ENCODE results near the gene LRPAP1.

LRPAP1 gene

DNA sequence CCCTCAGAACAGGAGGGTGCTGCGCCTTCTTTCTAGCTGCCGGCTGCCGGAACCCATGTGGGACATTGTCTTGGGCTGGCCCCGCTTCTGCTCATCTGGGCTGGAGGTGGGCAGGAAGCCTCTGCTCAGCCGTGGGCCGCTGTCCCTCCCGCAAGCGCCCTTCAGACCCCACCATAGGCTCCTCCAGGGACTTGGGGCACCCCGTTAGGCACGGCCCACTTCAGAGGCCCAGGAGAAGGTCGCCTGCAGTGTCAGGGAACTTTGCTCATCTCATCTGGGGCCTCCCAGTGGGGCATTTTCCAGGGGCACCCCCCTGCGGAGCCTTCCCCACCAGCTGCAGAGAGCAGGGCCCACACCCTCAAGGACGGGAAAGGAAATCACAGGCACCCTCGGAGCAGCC lies 36.2 kb downstream of the LRPAP1 start:
- TF ChIP-seq GATA3 (IDR thresholded peaks at IDR 0.05; ENCODE audit: low read depth, low read length) = no peak
- no peak for TF ChIP-seq GATA2 (IDR thresholded peaks at IDR 0.05; ENCODE audit: low read depth, low read length)

DNA sequence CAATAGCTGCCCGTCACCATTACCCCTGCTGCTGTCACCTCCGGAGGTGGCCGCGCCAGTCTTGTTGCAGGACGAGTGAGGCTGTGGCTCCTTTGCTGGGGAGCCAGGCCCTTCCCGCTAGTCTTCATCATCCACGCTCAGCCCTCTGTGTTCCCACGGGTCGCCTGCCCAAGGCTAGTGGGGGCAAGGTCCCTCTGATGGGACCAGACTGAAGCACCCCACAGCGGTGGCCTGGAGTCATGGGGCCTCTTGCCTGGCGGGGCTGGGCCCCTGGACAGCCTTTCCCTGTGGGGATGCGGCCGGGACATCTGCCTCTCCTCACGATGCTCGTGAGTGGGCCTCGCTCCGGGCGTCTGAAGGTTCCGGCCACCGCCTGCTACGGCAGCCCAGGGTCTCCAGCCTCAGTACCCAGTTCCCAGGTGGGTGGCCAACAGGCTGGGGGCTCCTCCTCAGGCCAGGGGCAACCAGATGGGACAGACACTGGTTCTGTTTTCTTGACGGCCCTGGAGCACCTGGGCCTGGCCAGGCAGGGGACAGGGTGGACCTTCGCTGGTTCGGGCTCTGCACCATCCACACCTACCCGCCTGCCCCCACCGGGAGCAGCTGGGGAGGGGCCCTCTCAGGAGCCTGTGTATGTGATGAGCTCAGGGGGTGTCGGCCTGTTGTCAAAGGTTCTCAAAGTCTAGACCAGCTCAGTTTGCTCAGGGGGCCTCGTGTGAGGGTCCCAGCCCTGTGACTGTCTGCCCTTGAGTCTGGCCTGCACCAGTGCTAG lies 36.8 kb downstream of the LRPAP1 start:
- TF ChIP-seq GATA2 (IDR thresholded peaks at IDR 0.05; ENCODE audit: low read depth, low read length) (no peak), GATA3 (IDR thresholded peaks at IDR 0.05; ENCODE audit: low read depth, low read length) (no peak)

DNA sequence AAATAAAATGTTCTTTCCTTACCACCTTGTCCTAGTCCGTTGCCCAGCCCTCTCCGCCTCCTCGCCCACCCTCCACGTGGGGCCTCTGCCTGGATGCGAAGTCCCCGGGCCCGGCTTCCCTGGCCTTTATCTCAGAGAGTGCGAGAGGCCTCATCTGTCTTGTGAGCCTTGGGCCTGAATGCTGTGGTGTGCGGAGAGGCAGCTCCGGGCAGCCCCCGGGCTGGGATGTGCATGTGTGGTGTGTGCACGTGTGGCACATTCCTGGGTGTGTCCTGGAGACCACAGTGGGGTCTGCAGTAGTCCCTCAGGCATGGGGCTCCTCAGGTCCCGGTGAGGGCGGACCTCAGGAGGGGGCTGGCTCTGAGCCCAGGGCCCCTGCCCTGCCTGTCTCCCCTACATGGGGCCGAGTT lies 37.8 kb downstream of the LRPAP1 start:
- no peak for TF ChIP-seq GATA2 (IDR thresholded peaks at IDR 0.05; ENCODE audit: low read depth, low read length)
- no peak for TF ChIP-seq GATA3 (IDR thresholded peaks at IDR 0.05; ENCODE audit: low read depth, low read length)

DNA sequence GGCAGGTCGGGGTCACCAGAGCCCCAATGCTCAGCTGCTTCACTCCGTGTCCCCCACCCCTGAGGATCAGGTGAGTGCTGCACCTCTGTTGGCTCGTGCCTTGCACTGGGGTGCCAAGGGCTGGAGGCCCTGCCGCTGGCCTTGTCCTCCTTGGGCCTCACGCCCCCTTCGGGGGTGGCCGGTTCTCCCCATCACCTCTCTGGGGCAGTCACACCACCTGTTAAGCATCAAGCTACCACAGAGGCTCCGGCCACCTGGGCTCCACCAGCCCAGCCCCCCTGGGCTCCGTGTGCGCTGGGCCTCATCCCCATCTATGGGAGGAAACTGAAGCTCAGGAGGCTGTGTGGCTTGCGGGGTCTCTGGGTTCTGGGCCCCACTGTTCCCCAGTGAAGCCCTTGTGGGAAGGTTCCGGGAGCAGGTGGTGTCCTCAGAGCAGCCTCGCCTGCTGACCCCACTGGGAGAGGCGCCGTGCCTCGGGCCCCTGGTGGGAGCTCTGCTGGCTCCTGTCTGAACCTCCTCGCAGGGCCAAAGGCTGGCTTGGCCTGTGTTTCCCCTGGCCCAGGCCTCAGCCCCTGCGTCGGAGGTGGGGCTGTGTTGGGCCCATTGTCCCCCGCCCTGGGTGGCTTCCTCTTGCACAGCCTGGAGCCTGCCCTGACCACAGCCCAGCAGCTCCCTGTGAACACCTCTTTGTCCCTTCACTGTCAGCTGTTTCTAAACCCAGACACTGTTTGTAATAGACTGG lies 38.3 kb downstream of the LRPAP1 start:
- TF ChIP-seq GATA2 (IDR thresholded peaks at IDR 0.05; ENCODE audit: low read depth, low read length) = no peak
- no peak for TF ChIP-seq GATA3 (IDR thresholded peaks at IDR 0.05; ENCODE audit: low read depth, low read length)

DNA sequence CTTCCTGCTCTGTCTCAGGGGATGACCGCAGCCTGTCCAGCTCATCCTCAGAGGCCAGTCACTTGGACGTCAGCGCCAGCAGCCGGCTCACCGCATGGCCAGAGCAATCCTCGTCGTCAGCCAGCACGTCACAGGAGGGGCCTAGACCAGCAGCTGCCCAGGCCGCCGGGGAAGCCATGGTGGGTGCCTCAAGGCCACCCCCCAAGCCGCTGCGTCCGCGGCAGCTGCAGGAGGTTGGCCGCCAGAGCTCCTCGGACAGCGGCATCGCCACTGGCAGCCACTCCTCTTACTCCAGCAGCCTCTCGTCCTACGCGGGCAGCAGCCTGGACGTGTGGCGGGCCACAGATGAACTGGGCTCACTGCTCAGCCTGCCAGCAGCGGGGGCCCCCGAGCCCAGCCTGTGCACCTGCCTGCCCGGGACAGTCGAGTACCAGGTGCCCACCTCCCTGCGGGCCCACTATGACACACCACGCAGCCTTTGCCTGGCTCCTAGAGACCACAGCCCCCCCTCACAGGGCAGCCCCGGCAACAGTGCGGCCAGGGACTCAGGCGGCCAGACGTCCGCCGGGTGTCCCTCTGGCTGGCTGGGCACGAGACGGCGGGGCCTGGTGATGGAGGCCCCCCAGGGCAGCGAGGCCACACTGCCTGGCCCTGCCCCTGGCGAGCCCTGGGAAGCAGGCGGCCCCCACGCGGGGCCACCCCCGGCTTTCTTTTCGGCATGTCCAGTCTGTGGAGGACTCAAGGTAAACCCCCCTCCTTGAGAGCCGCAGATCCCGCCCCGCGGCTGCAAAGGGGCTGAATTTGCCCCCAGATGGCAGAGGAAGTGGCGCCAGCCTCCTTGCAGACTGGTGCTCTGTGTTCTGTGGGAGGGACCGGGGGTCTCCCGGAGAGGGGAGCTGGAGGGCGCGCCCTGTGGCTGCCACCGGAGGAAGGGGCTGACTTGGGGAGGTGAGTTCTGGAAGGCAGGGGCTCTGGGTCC lies 39.2 kb downstream of the LRPAP1 start:
- TF ChIP-seq GATA2 (IDR thresholded peaks at IDR 0.05; ENCODE audit: low read depth, low read length) (no peak), GATA3 (IDR thresholded peaks at IDR 0.05; ENCODE audit: low read depth, low read length) (no peak)

DNA sequence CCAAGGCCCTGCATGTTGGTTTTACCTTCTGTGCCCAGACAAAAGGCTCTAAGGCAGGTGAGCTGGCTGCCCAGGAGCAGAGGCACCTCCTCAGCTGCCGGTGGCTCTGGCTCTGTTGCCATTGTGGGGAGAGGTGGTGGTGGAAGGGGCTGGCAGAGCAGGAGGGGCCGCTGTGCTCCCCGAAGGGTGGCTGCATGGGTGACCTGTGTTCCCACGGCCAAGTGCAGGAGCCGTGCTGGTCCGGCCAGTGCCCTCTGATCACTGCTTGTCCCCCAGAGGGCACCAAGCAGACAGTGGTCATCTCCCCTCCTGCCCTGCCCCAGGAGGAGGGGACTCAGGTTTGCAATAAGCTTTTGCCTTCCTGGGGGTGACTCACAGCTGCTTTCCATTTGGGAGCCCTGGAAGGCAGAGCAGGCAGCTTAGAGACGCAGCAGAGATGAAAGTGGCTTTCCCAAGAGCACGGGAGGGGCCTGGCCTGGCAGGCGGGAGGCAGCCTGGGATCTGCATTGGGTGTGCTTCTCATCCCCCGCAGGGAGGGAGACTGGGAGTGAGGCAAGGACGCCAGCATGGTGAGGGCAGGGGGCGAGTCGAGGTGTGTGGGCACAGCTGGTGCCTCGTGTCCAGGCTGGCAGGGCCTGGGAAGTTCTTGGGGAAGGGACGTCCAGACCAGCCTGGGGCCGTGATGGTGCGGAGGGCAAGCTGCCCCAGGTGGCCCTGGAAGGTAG lies 40.4 kb downstream of the LRPAP1 start:
- no peak for TF ChIP-seq GATA2 (IDR thresholded peaks at IDR 0.05; ENCODE audit: low read depth, low read length)
- TF ChIP-seq GATA3 (IDR thresholded peaks at IDR 0.05; ENCODE audit: low read depth, low read length) = no peak

DNA sequence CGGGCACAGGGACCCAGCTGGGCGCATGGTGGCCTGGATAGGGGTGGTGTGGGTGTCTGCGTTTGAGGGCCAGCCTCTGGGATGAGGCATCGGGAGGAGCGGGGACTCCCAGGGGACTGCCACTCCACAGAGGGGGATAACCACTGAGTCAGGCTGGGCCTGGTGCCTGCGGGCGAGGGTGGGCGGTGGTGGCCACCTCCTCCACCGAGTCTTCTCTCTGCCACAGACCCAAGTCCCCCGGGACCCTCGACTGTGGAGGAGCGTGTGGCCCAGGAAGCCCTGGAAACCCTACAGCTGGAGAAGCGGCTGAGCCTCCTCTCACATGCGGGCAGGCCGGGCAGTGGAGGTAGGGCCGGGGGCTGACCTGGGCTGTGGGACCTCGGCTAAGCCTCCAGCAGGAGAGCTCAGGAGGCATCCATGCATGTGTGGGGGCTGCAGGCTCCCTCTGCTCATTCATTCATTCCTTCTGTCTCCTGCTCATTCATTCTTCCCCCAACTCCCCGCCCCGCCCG lies 42.7 kb downstream of the LRPAP1 start:
- TF ChIP-seq GATA2 (IDR thresholded peaks at IDR 0.05; ENCODE audit: low read depth, low read length) = no peak
- no peak for TF ChIP-seq GATA3 (IDR thresholded peaks at IDR 0.05; ENCODE audit: low read depth, low read length)

DNA sequence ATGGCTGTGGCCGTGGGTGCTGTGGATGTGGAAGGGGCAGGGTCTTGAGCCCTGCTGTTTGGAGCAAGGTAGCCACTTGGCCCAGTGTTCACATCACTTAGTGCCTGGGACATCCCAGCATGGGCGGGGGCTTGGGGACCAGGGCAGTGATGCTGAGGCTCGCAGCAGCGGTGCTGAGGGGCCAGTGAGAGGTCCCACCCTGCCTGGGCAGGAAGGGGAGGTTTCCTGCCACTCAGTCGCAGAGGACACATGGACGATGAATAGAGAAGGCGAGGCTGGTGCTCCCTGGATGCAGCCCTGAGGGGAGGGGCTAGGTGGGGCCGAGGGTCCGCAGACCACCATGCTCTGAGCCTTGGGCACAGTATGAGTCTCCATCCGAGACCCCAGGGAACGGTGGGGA lies 43.4 kb downstream of the LRPAP1 start:
- TF ChIP-seq GATA2 (IDR thresholded peaks at IDR 0.05; ENCODE audit: low read depth, low read length) (no peak), GATA3 (IDR thresholded peaks at IDR 0.05; ENCODE audit: low read depth, low read length) (no peak)

DNA sequence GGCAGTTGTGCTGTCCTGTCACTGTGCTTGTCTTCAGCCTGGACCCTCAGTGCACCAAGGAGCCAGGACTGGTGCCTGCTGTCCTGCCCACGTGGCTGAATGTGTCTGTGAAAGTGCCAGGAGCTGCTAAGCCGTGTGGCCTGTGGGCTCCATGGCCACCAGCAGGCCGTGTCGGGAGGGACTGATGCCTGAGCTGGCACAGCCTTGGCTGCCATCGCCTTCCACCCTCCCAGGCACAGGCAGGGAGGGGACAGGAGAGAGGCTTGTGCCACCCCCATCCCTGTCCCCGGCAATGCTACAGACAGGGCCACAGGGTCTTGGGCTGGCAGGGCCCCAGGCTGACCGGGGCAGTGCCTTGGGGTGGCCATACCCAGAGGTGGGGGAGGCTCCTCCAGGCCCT lies 44.4 kb downstream of the LRPAP1 start:
- no peak for TF ChIP-seq GATA2 (IDR thresholded peaks at IDR 0.05; ENCODE audit: low read depth, low read length)
- no peak for TF ChIP-seq GATA3 (IDR thresholded peaks at IDR 0.05; ENCODE audit: low read depth, low read length)

DNA sequence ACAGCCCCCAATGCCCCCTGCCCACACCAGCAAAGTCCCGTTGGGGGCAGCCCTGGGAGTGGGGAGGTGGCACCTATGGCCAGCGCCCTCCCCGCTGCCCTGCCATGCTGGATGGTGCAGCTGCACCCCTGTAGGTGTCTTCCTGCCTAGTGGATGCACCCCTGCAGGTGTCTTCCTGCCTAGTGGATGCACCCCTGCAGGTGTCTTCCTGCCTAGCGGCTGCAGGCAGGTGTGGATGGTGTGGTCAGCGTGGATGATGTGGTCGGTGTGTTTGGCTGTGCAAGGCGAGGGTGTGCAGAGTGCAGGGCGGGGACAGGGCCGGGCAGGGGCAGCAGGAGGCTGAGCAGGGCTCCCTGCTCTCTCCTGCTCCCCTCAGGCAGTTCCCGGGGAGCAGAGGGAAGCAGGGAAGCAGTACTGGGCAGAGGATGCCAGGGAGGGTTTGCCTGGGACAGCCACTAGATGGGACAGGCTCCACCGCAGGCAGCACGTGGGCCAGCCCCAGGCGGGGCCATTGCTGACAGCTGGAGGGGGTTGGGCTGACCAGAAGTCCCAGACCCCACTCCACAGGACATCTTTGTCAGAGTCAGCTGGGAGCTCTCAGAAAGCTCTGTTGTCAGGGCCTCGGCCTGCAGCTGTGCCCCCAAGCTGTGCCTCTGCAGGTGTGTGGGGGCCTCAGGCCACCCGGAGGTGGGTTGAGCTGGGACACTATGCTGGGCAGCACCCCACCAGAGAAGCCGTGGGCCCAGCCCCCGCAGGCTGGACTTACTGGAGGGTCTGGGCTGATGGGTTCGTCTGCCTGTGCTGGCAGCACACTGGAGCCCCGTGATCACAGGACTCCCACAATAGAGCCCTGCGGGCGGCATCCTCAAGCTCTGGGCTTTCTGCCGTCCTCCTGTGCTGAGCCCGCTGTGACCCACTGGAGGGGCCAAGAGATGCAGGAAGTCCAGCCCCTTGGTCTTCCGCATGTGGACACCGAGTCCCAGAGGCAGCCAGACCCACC lies 45.4 kb downstream of the LRPAP1 start:
- TF ChIP-seq GATA2 (IDR thresholded peaks at IDR 0.05; ENCODE audit: low read depth, low read length) = no peak
- no peak for TF ChIP-seq GATA3 (IDR thresholded peaks at IDR 0.05; ENCODE audit: low read depth, low read length)

DNA sequence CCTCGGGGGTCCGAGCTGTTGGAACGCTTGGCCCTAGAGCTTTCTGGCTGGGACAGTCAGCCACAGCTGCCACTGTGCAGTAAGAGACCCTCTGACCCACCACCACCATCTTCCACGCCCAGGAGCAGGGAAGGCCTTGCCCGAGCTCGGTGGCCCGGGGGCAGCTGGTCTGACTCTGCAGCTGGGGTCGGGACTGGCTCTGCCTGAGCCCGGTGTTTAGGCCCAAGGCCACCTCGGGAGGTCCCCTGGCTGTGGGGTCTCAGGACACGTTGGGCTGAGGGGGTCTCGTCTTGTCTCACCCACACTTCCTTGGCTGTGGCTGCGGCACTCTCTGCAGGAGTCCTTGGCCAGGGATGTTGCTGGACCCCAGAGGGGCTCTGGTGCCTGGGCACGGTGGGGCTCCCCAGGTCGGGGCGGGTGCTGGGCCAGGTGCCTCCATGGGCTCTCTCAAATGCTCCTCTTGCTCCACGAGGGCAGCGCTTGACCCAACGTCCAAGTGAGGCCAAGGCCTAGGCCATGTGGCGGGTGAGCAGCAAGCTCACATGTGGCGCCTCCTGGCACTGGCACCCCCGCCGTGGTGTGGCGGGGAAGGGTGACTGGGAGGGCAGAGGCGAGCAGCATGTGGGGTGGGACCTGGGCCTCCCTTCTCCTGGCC lies 46.2 kb downstream of the LRPAP1 start:
- TF ChIP-seq GATA3 (IDR thresholded peaks at IDR 0.05; ENCODE audit: low read depth, low read length) (no peak), GATA2 (IDR thresholded peaks at IDR 0.05; ENCODE audit: low read depth, low read length) (no peak)

Data from SH-SY5Y (cell line).